ENCODE data around the gene CYB5D1.

The CYB5D1 gene

DNA sequence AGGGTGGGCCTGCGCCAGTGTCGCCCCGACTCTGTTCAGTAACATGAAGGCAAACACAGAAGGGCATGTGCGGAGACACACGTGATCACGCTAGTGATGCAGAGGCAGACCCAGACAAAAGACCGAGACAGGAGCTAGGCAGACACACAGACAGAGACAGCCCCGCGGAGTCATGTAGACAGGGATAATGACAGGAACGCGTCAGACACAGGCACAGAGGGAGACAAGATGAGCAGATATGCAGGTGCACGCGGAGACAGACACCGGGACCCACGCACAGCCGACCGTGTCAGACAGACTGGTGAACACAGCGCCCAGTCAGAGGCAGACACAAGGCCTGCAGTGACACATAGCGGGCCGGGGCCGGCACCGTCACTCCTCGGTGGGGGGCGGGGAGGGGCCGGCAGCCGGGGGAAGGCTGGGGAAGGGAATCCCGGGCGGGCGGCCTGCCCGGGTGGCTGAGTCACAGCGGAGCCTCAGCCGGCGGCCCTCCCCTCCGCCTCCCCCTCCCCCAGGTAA is 16.3 kb upstream of the CYB5D1 start:
- no peaks in the 10 kb centered on the region for H3K9me3 ChIP-seq (ENCODE audit: insufficient read depth, low read depth, low read length)
- H3K36me3 ChIP-seq (ENCODE audit: insufficient read depth, low read depth, low read length): no peaks in the 10 kb centered on the region
- peaks cover 15% of the 10 kb centered on the region; the same call in 1 of the 2 replicates for H3K4me1 ChIP-seq (ENCODE audit: insufficient read depth, low read length)
- peak overlapping the region; percentile 78; the same call in 1 of the 2 replicates for H3K9ac ChIP-seq (ENCODE audit: low read depth, low read length)
- no peak overlapping the region for H3K27ac ChIP-seq (ENCODE audit: low read length)
- peak overlapping the region; percentile 92 for H3K4me3 ChIP-seq (ENCODE audit: low read length)
- peaks cover 60% of the 10 kb centered on the region for H3K27me3 ChIP-seq (ENCODE audit: insufficient read depth, low read length)

DNA sequence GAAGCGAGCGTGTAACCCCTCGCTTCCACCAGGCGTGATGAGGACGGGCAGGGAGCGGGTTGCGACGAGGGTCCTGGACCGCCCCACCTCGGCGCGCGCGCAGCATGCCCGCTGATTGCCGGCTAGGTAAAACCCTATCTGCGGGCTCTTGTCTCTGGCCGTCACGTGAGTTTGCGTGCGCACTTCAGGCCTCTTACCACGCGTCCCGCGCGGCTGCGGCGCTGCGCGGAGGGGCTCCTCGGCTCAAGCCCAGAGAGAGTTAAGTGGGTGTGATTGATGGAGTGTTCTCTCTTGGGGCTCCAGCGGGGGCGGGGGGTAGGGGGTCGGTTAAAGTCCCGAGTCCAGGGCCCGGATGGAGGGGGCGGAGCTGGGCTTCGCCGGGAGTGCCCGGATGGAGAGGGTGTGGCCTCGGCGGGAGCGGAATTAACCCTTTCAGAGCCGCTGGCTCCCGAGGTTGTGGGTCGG is 15.9 kb upstream of the CYB5D1 start:
- H3K9ac ChIP-seq (ENCODE audit: low read depth, low read length): peak overlapping the region; percentile 78; the same call in 1 of the 2 replicates
- peaks cover 15% of the 10 kb centered on the region; the same call in 1 of the 2 replicates for H3K4me1 ChIP-seq (ENCODE audit: insufficient read depth, low read length)
- peaks cover 60% of the 10 kb centered on the region for H3K27me3 ChIP-seq (ENCODE audit: insufficient read depth, low read length)
- no peaks in the 10 kb centered on the region for H3K9me3 ChIP-seq (ENCODE audit: insufficient read depth, low read depth, low read length)
- H3K4me3 ChIP-seq (ENCODE audit: low read length): peak overlapping the region; percentile 92
- H3K27ac ChIP-seq (ENCODE audit: low read length): no peak overlapping the region
- H3K36me3 ChIP-seq (ENCODE audit: insufficient read depth, low read depth, low read length): no peaks in the 10 kb centered on the region

DNA sequence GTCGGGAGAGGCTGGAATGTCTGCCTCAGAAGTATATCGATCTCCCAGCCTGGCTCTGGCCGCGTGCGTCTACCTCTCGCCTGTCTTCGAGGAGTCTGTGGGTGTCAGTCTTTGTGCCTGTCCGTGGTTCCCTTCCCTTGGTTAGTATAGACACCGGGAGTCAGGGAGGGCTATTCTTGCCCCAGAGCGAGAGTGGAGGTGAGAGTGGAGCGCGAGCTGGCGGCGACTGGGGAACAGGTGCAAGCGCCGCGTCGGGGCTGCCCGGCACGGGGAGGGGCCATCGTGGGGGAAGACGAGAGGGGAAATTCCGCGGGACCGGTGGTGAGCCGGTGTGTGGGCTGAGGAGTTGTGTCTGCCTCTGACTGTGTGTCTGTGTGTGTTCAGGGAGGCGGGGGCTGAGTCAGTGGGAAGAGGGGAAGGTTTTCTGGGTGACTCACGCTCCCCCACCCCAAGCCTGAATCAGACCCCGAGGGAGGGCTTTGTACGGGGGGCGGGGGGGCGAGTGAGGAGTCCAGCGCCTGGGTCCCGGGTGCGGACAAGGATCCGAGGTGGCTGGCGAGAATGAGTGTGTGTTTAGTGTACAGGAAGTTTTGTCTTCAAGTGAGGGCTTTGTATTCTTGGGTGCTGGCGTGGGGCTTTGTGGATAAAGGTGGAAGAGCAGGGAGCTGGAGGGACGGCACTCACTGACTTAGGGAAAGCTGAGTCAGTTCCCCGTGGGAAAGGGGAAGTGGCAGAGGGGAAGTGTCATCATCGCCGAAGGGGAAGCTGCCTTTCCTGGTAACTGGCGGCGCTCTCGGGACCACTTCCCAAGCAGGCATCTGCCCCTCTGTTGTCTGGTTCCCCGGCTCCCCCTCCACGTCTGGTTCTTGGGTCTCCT is 15.2 kb upstream of the CYB5D1 start:
- Histone ChIP-seq H3K9ac (ENCODE audit: low read depth, low read length) (peak overlapping the region; percentile 52; the same call in 1 of the 2 replicates), H3K27ac (ENCODE audit: low read length) (no peak overlapping the region), H3K4me1 (ENCODE audit: insufficient read depth, low read length) (peaks cover 9% of the 10 kb centered on the region; the same call in 1 of the 2 replicates), H3K36me3 (ENCODE audit: insufficient read depth, low read depth, low read length) (no peaks in the 10 kb centered on the region), H3K27me3 (ENCODE audit: insufficient read depth, low read length) (peaks cover 60% of the 10 kb centered on the region), H3K9me3 (ENCODE audit: insufficient read depth, low read depth, low read length) (no peaks in the 10 kb centered on the region), H3K4me3 (ENCODE audit: low read length) (peak overlapping the region; percentile 92)

DNA sequence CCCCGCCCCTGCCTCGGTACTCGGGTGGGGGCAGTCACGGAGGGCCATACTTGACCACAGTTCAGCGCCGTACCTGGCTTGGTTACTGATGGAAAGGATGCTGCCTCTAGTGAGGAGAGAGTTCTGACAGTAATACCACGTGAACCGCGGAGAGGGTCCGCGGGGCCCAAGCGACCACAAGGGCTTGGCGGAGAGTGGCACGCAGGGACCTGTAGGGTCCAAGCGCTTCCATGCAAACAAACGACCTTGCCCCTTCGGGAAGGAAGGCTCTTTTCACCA is 14.6 kb upstream of the CYB5D1 start:
- Histone ChIP-seq H3K27ac (ENCODE audit: low read length) (no peak overlapping the region), H3K9ac (ENCODE audit: low read depth, low read length) (peak overlapping the region; percentile 52; the same call in 1 of the 2 replicates), H3K27me3 (ENCODE audit: insufficient read depth, low read length) (peaks cover 60% of the 10 kb centered on the region), H3K4me1 (ENCODE audit: insufficient read depth, low read length) (peaks cover 7% of the 10 kb centered on the region; the same call in 1 of the 2 replicates), H3K9me3 (ENCODE audit: insufficient read depth, low read depth, low read length) (no peaks in the 10 kb centered on the region), H3K4me3 (ENCODE audit: low read length) (peak overlapping the region; percentile 92), H3K36me3 (ENCODE audit: insufficient read depth, low read depth, low read length) (no peaks in the 10 kb centered on the region)

DNA sequence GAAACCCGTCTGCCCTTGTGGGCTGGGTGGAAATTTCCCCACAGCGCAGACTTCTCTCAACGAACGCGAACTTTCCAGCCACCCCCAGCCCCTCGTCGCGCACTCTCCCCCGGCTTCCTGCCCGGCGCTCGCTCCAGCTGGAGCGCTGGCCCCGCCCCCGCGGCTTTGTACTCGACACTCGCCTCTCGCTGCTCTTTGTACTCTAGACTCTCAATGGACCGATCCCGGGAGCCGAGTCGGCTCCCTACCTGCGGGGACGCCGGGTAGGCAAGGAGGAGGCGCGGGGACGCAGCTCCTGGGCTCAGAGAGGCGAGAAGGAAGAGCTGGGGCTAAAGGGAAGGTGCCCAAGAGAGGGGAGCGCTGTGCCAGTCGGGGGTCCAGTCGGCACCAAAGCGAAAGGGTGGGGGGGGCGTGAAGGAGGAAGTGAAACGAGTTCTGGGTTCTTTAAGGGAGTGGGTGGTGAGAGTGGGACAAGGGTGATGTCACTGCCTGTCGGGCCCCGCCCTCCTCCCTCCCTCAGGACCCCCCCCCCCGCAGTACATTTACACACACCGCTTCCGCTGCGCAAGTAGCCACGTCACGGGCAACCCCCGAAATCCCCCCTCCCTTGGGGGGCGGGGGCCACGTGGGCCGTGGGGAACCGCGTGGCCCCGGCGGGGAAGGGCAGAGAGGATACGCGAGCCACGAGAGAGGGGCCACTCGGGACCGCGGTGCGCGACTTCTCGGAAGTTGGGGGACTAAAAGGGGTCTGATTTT is 14.1 kb upstream of the CYB5D1 start:
- no peak overlapping the region for H3K27ac ChIP-seq (ENCODE audit: low read length)
- H3K4me1 ChIP-seq (ENCODE audit: insufficient read depth, low read length): peaks cover 4% of the 10 kb centered on the region; the same call in 1 of the 2 replicates
- H3K36me3 ChIP-seq (ENCODE audit: insufficient read depth, low read depth, low read length): no peaks in the 10 kb centered on the region
- peak overlapping the region; percentile 92 for H3K4me3 ChIP-seq (ENCODE audit: low read length)
- peaks cover 57% of the 10 kb centered on the region for H3K27me3 ChIP-seq (ENCODE audit: insufficient read depth, low read length)
- H3K9me3 ChIP-seq (ENCODE audit: insufficient read depth, low read depth, low read length): no peaks in the 10 kb centered on the region
- peak overlapping the region; percentile 52; the same call in 1 of the 2 replicates for H3K9ac ChIP-seq (ENCODE audit: low read depth, low read length)

DNA sequence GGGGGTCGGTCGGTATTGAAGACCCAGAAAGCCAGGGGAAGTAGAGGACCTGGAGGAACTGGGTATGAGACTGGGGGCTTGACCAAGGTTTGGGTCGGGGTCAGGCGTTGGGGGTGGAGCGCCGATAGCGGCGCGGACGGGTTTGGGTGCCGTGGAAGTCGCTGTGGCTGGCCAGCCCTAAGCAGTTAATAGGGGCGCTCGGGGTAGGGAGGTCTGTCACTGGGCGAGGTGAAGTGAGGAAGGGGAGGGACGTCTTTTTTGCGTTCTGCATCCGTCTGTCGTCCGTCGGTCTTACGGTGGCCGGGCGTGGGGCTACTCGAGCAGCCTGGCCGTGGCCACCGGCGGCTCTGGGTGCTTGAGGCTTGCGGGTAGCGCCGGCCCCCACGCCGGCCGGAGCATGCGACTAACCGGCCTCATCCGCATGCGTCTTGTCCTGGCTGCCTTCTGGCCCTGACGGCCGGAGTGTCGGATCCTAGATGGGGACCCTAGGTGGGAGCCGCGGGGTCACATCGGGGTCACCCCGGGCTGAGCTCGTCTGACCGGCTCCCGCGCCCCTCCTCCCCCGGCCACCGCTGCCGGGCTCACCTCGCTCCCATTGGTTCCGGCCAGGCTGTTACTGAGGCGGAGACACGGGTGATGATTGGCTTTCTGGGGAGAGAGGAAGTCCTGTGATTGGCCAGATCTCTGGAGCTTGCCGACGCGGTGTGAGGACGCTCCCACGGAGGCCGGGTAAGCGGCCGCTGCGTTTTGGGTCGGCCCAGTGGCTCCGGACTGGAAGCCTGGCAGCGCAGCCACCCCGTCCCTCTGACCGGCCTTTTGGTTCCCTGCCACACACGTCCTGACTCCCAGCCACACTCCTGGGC is 13.3 kb upstream of the CYB5D1 start:
- H3K27me3 ChIP-seq (ENCODE audit: insufficient read depth, low read length): peaks cover 49% of the 10 kb centered on the region
- H3K9me3 ChIP-seq (ENCODE audit: insufficient read depth, low read depth, low read length): no peaks in the 10 kb centered on the region
- peak overlapping the region; percentile 92 for H3K4me3 ChIP-seq (ENCODE audit: low read length)
- no peak overlapping the region for H3K27ac ChIP-seq (ENCODE audit: low read length)
- H3K9ac ChIP-seq (ENCODE audit: low read depth, low read length): peak overlapping the region; percentile 52; the same call in 1 of the 2 replicates
- 0 out of 2 replicates have a peak, but pooled peaks cover 3% of the 10 kb centered on the region for H3K4me1 ChIP-seq (ENCODE audit: insufficient read depth, low read length)
- H3K36me3 ChIP-seq (ENCODE audit: insufficient read depth, low read depth, low read length): peaks cover 1% of the 10 kb centered on the region; the same call in 1 of the 2 replicates

DNA sequence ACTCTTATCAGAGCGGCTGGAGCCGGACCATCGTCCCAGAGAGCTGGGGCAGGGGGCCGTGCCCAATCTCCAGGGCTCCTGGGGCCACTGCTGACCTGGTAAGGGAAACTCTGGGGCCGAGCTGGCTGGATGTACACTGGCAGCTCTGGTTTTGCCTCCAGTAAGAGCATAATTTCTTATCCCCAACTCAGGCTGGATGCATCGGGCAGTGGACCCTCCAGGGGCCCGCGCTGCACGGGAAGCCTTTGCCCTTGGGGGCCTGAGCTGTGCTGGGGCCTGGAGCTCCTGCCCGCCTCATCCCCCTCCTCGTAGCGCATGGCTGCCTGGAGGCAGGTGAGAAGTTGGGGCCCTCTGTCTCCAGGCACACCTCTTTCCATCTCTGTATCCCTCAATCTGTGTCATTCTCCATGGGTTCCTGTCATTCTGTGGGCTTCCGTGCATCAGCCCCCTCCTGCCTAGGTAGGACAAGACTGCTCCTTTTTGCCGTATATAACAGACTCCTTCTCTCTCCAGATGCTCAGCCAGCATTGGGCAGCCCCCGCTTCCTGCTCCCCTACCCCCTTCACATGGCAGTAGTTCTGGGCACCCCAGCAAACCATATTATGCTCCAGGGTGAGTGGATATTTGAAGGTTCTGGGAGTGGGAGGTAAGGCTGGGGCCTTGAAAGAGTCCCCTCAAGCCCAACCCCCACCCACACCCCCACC is 12.3 kb upstream of the CYB5D1 start:
- H3K4me1 ChIP-seq (ENCODE audit: insufficient read depth, low read length): 0 out of 2 replicates have a peak, but pooled peaks cover 3% of the 10 kb centered on the region
- H3K27ac ChIP-seq (ENCODE audit: low read length): no peak overlapping the region
- peaks cover 39% of the 10 kb centered on the region for H3K27me3 ChIP-seq (ENCODE audit: insufficient read depth, low read length)
- H3K4me3 ChIP-seq (ENCODE audit: low read length): peak overlapping the region; percentile 92; the same call in 1 of the 2 replicates
- H3K9ac ChIP-seq (ENCODE audit: low read depth, low read length): no peak overlapping the region
- no peaks in the 10 kb centered on the region for H3K9me3 ChIP-seq (ENCODE audit: insufficient read depth, low read depth, low read length)
- peaks cover 8% of the 10 kb centered on the region; the same call in 1 of the 2 replicates for H3K36me3 ChIP-seq (ENCODE audit: insufficient read depth, low read depth, low read length)

DNA sequence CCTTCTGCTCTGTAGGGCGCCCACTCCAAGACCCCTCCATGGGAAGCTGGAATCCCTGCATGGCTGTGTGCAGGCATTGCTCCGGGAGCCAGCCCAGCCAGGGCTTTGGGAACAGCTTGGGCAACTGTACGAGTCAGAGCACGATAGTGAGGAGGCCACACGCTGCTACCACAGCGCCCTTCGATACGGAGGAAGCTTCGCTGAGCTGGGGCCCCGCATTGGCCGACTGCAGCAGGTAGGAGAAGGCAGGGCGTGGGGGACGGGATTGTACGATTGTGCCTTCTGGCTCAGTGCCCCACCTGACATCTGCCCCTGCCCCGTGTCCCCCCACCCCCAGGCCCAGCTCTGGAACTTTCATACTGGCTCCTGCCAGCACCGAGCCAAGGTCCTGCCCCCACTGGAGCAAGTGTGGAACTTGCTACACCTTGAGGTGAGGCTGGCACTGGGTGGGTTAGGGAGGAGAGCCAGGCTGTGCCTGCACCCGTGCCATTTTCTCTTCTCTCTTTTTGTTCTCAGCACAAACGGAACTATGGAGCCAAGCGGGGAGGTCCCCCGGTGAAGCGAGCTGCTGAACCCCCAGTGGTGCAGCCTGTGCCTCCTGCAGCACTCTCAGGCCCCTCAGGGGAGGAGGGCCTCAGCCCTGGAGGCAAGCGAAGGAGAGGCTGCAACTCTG is 11.6 kb upstream of the CYB5D1 start:
- Histone ChIP-seq H3K9me3 (ENCODE audit: insufficient read depth, low read depth, low read length) (no peaks in the 10 kb centered on the region), H3K27ac (ENCODE audit: low read length) (no peak overlapping the region), H3K4me1 (ENCODE audit: insufficient read depth, low read length) (0 out of 2 replicates have a peak, but pooled peaks cover under 1% of the 10 kb centered on the region), H3K36me3 (ENCODE audit: insufficient read depth, low read depth, low read length) (peaks cover 8% of the 10 kb centered on the region; the same call in 1 of the 2 replicates), H3K9ac (ENCODE audit: low read depth, low read length) (no peak overlapping the region), H3K4me3 (ENCODE audit: low read length) (no peak overlapping the region), H3K27me3 (ENCODE audit: insufficient read depth, low read length) (peaks cover 38% of the 10 kb centered on the region)

DNA sequence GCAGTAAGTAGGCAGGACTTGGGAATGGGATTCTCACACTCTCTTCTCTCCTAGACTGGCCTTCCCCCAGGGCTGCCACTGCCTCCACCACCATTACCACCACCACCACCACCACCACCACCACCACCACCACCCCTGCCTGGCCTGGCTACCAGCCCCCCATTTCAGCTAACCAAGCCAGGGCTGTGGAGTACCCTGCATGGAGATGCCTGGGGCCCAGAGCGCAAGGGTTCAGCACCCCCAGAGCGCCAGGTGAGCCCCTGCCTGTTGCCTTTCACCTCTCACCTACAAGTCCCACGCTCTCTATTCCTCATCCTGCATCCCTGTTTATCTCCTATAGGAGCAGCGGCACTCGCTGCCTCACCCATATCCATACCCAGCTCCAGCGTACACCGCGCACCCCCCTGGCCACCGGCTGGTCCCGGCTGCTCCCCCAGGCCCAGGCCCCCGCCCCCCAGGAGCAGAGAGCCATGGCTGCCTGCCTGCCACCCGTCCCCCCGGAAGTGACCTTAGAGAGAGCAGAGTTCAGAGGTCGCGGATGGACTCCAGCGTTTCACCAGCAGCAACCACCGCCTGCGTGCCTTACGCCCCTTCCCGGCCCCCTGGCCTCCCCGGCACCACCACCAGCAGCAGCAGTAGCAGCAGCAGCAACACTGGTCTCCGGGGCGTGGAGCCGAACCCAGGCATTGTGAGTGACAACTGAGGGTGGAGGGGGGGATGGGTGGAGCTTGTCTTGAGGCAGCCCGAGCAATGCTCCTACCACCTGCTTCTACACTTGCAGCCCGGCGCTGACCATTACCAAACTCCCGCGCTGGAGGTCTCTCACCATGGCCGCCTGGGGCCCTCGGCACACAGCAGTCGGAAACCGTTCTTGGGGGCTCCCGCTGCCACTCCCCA is 10.8 kb upstream of the CYB5D1 start:
- no peaks in the 10 kb centered on the region for H3K4me1 ChIP-seq (ENCODE audit: insufficient read depth, low read length)
- no peak overlapping the region for H3K9ac ChIP-seq (ENCODE audit: low read depth, low read length)
- no peak overlapping the region for H3K27ac ChIP-seq (ENCODE audit: low read length)
- H3K27me3 ChIP-seq (ENCODE audit: insufficient read depth, low read length): peaks cover 37% of the 10 kb centered on the region
- H3K4me3 ChIP-seq (ENCODE audit: low read length): no peak overlapping the region
- peaks cover 8% of the 10 kb centered on the region; the same call in 1 of the 2 replicates for H3K36me3 ChIP-seq (ENCODE audit: insufficient read depth, low read depth, low read length)
- H3K9me3 ChIP-seq (ENCODE audit: insufficient read depth, low read depth, low read length): no peaks in the 10 kb centered on the region

Measured in iPS-20b (cell line).